GM19023 (cell line): ENCODE measurements around the gene NPB.
A peak's percentile ranks its signal among the peaks of the same experiment; 100 is the strongest.

Source experiments
- ATAC-seq: cut with Tn5 transposase; IDR thresholded peaks from one replicate; pipeline ENCODE4 v1.9.1; 2021; ENCODE audit warnings: mild to moderate bottlenecking, moderate library complexity; ENCODE audit not compliant: unreplicated experiment

NPB gene

GRCh38 chr17:81869221-81870130 lies 32.6 kb upstream of the NPB start:
- ATAC-seq = no peak

GRCh38 chr17:81870131-81870980 lies 31.7 kb upstream of the NPB start:
- ATAC-seq = peak; percentile 18

- peak; percentile 24 for ATAC-seq
Measured at GRCh38 chr17:81870981-81871386, 31.1 kb upstream of the NPB start, which contains the start of gene ARHGDIA. ARHGDIA (minus strand) TSS chr17:81871337; CDS start chr17:81869930, 1,407 bp downstream.

- peak; percentile 56 for ATAC-seq
Measured at GRCh38 chr17:81871387-81872230, 30.4 kb upstream of the NPB start.

- no peak for ATAC-seq
Measured at GRCh38 chr17:81877569-81877968, 24.5 kb upstream of the NPB start.

- no peak for ATAC-seq
Measured at GRCh38 chr17:81878294-81878693, 23.7 kb upstream of the NPB start.

GRCh38 chr17:81879121-81879520 lies 22.9 kb upstream of the NPB start:
- ATAC-seq = no peak

- ATAC-seq = no peak
Measured at GRCh38 chr17:81884520-81884919, 17.5 kb upstream of the NPB start.

GRCh38 chr17:81884968-81885367 lies 17.1 kb upstream of the NPB start:
- no peak for ATAC-seq

GRCh38 chr17:81885454-81885853 lies 16.6 kb upstream of the NPB start:
- no peak for ATAC-seq

- ATAC-seq = no peak
Measured at GRCh38 chr17:81885869-81886548, 16.0 kb upstream of the NPB start.

- ATAC-seq = no peak
Measured at GRCh38 chr17:81888105-81888987, 13.7 kb upstream of the NPB start.

GRCh38 chr17:81888988-81889595 lies 12.9 kb upstream of the NPB start:
- no peak for ATAC-seq

- ATAC-seq = no peak
Measured at GRCh38 chr17:81889602-81890001, 12.4 kb upstream of the NPB start.

GRCh38 chr17:81890447-81891302 lies 11.4 kb upstream of the NPB start:
- peak; percentile 22 for ATAC-seq

- no peak for ATAC-seq
Measured at GRCh38 chr17:81891303-81891552, 10.8 kb upstream of the NPB start.

GRCh38 chr17:81895400-81895799 lies 6.6 kb upstream of the NPB start:
- no peak for ATAC-seq
